ENCODE data around the gene PCDHGA4.
"Not testable (repeated sequence)": the region's sequence is repeated elsewhere in the genome, so short reads cannot be mapped to it uniquely, and the experiment has no call there.

Gene PCDHGA4

GRCh38 chr5:141326088-141326854 lies 28.6 kb upstream of the PCDHGA4 start:
- no peak for TF ChIP-seq EZH2 (IDR thresholded peaks at IDR 0.05)

GRCh38 chr5:141328231-141328630 lies 26.6 kb upstream of the PCDHGA4 start:
- no peaks in the 10 kb centered on the region for H3K9me3 ChIP-seq (ENCODE audit: low read depth, low read length)
- H3K4me3 ChIP-seq: no peak overlapping the region
- H3K9ac ChIP-seq (ENCODE audit: insufficient read length): no peak overlapping the region
- no peaks in the 10 kb centered on the region for H3K36me3 ChIP-seq (ENCODE audit: insufficient read depth, low read length)
- H3K27ac ChIP-seq: no peak overlapping the region
- no peak for DNase-seq (ENCODE audit: low read depth, low spot score)
- TF ChIP-seq FOXP2 (optimal IDR thresholded peaks at IDR 0.05; ENCODE audit: control extremely low read depth, extremely low read length, insufficient read depth) (no peak), POLR2AphosphoS5 (IDR thresholded peaks at IDR 0.05; ENCODE audit: borderline replicate concordance, low read depth, low read length) (no peak)

More at GRCh38 chr5:141326088-141326854, 28.6 kb upstream of the PCDHGA4 start:
- Histone ChIP-seq H3K36me3 (ENCODE audit: insufficient read depth, low read length) (no peaks in the 10 kb centered on the region), H3K9ac (ENCODE audit: insufficient read length) (no peak overlapping the region), H3K27ac (no peak overlapping the region), H3K9me3 (ENCODE audit: low read depth, low read length) (no peaks in the 10 kb centered on the region; the same call in 1 of the 2 replicates), H3K4me3 (no peak overlapping the region)
- no peak for DNase-seq (ENCODE audit: low read depth, low spot score)

- no peak for TF ChIP-seq FOXP2 (optimal IDR thresholded peaks at IDR 0.05; ENCODE audit: control extremely low read depth, extremely low read length, insufficient read depth)
- no peak for TF ChIP-seq POLR2AphosphoS5 (IDR thresholded peaks at IDR 0.05; ENCODE audit: borderline replicate concordance, low read depth, low read length)
- no peak for TF ChIP-seq EZH2 (IDR thresholded peaks at IDR 0.05)
- Histone ChIP-seq H3K9me3 (ENCODE audit: low read depth, low read length) (no peaks in the 10 kb centered on the region), H3K36me3 (ENCODE audit: insufficient read depth, low read length) (no peaks in the 10 kb centered on the region), H3K9ac (ENCODE audit: insufficient read length) (no peak within 1 kb of the TSS), H3K27ac (no peak within 1 kb of the TSS), H3K4me3 (peak within 1 kb of the TSS; percentile 41; the same call in 1 of the 2 replicates)
- no peak for DNase-seq (ENCODE audit: low read depth, low spot score)
Measured at GRCh38 chr5:141330299-141331080, 24.3 kb upstream of the PCDHGA4 start, which contains the start of gene PCDHGA1. PCDHGA1 (plus strand) TSS chr5:141330514.

- not testable (repeated sequence) for H3K9me3 ChIP-seq (ENCODE audit: low read depth, low read length); H3K9ac ChIP-seq (ENCODE audit: insufficient read length); H3K36me3 ChIP-seq (ENCODE audit: insufficient read depth, low read length); H3K4me3 ChIP-seq; H3K27ac ChIP-seq; DNase-seq (ENCODE audit: low read depth, low spot score)
Measured at GRCh38 chr5:141332571-141332970, 22.2 kb upstream of the PCDHGA4 start.

GRCh38 chr5:141338538-141339306 lies 16.1 kb upstream of the PCDHGA4 start, which contains the start of gene PCDHGA2:
PCDHGA2 (plus strand) TSS chr5:141338760.
- Histone ChIP-seq H3K9ac (ENCODE audit: insufficient read length) (no peak within 1 kb of the TSS), H3K27ac (no peak within 1 kb of the TSS), H3K4me3 (no peak within 1 kb of the TSS), H3K36me3 (ENCODE audit: insufficient read depth, low read length) (no peaks in the 10 kb centered on the region), H3K9me3 (ENCODE audit: low read depth, low read length) (no peaks in the 10 kb centered on the region; the same call in 1 of the 2 replicates)
- TF ChIP-seq FOXP2 (optimal IDR thresholded peaks at IDR 0.05; ENCODE audit: control extremely low read depth, extremely low read length, insufficient read depth) (no peak), EZH2 (IDR thresholded peaks at IDR 0.05) (no peak), POLR2AphosphoS5 (IDR thresholded peaks at IDR 0.05; ENCODE audit: borderline replicate concordance, low read depth, low read length) (no peak)
- DNase-seq (ENCODE audit: low read depth, low spot score): no peak

GRCh38 chr5:141340781-141341354 lies 14.0 kb upstream of the PCDHGA4 start:
- H3K27ac ChIP-seq; H3K4me3 ChIP-seq; H3K9me3 ChIP-seq (ENCODE audit: low read depth, low read length); DNase-seq (ENCODE audit: low read depth, low spot score); H3K36me3 ChIP-seq (ENCODE audit: insufficient read depth, low read length); H3K9ac ChIP-seq (ENCODE audit: insufficient read length): not testable (repeated sequence)

- Histone ChIP-seq H3K9me3 (ENCODE audit: low read depth, low read length) (no peaks in the 10 kb centered on the region), H3K4me3 (no peak overlapping the region), H3K27ac (no peak overlapping the region), H3K9ac (ENCODE audit: insufficient read length) (no peak overlapping the region), H3K36me3 (ENCODE audit: insufficient read depth, low read length) (no peaks in the 10 kb centered on the region)
- no peak for DNase-seq (ENCODE audit: low read depth, low spot score)
- TF ChIP-seq FOXP2 (optimal IDR thresholded peaks at IDR 0.05; ENCODE audit: control extremely low read depth, extremely low read length, insufficient read depth) (no peak), POLR2AphosphoS5 (IDR thresholded peaks at IDR 0.05; ENCODE audit: borderline replicate concordance, low read depth, low read length) (no peak), EZH2 (IDR thresholded peaks at IDR 0.05) (no peak)
Measured at GRCh38 chr5:141342773-141343172, 12.0 kb upstream of the PCDHGA4 start.

GRCh38 chr5:141343242-141343952 lies 11.4 kb upstream of the PCDHGA4 start, which contains the start of gene PCDHGA3:
PCDHGA3 (plus strand) TSS chr5:141343829; CDS start chr5:141344034, 205 bp downstream.
- DNase-seq (ENCODE audit: low read depth, low spot score): no peak
- TF ChIP-seq POLR2AphosphoS5 (IDR thresholded peaks at IDR 0.05; ENCODE audit: borderline replicate concordance, low read depth, low read length) (no peak), EZH2 (IDR thresholded peaks at IDR 0.05) (no peak), FOXP2 (optimal IDR thresholded peaks at IDR 0.05; ENCODE audit: control extremely low read depth, extremely low read length, insufficient read depth) (no peak)
- H3K4me3 ChIP-seq: no peak within 1 kb of the TSS
- H3K36me3 ChIP-seq (ENCODE audit: insufficient read depth, low read length): no peaks in the 10 kb centered on the region
- H3K9me3 ChIP-seq (ENCODE audit: low read depth, low read length): no peaks in the 10 kb centered on the region
- no peak within 1 kb of the TSS for H3K9ac ChIP-seq (ENCODE audit: insufficient read length)
- H3K27ac ChIP-seq: no peak within 1 kb of the TSS

Measured in SK-N-MC (cell line).